Omental fat pad (tissue), 4 donors: Measurements from ENCODE around the gene FAM167B. TPM values are rescaled to one million over a fixed set of nuclear protein-coding genes. Genes with fewer than 3 reads are reported as not detected.

Experiments
- ATAC-seq: fragments of 150-250 bp; one replicate; pipeline ENCODE4 v1.9.1; 2016; ENCODE audit warnings: mild to moderate bottlenecking, moderate library complexity; ENCODE audit not compliant: low FRiP score
- DNase-seq: peaks from one replicate; pipeline ENCODE4 v3.0.0-alpha.2; 2019; ENCODE audit warnings: low spot score
- total RNA-seq, 4 donors: library from RNA; depleted of rRNA; stranded (reverse); fragments of >200 nt; gene quantifications; one replicate each; pipeline ENCODE4 v1.1.0, GENCODE V29; 2016
- TF ChIP-seq, protein P1 (sequence below), 3 donors: fragments of 450-650 bp; IDR thresholded peaks; one replicate each; pipeline ENCODE4 v1.5.1; 2016 to 2017; ENCODE audit warnings: antibody characterized with exemption in 3 of 3, mild to moderate bottlenecking in 3 of 3, moderate library complexity in 2 of 3

The FAM167B gene
- total RNA-seq, 4 donors from 2014 or later = 1.8 to 14.8 (median 3.8) TPM

DNA sequence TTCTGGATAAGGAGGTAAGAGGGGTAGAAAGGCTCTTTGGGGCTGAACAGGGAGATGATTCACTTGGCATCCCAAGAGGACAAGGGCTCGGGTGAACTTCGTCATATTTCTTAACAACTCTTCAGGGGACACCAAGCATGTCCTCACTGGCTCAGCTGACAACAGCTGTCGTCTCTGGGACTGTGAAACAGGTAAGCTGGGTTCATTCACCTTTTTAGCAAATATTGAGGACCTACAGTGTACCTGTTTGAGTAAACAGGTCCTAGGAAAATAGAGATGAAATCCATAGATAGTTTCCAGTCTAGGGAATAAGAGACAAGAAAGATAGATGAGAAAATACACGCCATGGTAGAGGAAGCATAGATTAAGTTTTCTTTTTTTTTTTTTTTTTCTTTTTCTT is 22.7 kb upstream of the FAM167B start:
- ATAC-seq (no peak), DNase-seq (no peak)
- TF ChIP-seq, protein P1, sequence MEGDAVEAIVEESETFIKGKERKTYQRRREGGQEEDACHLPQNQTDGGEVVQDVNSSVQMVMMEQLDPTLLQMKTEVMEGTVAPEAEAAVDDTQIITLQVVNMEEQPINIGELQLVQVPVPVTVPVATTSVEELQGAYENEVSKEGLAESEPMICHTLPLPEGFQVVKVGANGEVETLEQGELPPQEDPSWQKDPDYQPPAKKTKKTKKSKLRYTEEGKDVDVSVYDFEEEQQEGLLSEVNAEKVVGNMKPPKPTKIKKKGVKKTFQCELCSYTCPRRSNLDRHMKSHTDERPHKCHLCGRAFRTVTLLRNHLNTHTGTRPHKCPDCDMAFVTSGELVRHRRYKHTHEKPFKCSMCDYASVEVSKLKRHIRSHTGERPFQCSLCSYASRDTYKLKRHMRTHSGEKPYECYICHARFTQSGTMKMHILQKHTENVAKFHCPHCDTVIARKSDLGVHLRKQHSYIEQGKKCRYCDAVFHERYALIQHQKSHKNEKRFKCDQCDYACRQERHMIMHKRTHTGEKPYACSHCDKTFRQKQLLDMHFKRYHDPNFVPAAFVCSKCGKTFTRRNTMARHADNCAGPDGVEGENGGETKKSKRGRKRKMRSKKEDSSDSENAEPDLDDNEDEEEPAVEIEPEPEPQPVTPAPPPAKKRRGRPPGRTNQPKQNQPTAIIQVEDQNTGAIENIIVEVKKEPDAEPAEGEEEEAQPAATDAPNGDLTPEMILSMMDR (IDR thresholded peaks at IDR 0.05) = no peak

DNA sequence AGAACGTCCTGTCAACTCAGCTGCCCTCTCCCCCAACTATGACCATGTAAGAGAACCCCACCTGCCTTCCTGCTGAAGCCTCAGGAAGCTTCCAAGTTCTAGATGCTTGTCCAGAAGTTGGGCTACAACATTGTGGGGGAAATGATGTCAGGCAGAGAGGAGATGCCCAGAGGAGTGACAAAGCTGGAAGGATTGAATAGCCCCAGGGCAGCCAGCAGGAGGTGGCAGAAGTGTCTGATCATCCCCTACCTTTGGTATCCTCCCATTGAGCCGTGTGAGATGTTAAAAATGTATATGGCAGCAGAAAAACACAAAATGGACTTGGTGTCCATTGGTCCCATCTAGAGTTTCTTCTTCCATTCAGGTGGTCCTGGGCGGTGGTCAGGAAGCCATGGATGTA is 18.3 kb upstream of the FAM167B start:
- no peak for DNase-seq
- TF ChIP-seq, protein P1 (IDR thresholded peaks at IDR 0.05) = no peak
- ATAC-seq = no peak

- ATAC-seq = no peak
- TF ChIP-seq, protein P1 (IDR thresholded peaks at IDR 0.05) = no peak
- no peak for DNase-seq
Measured at GRCh38 chr1:32231843-32232432, 15.1 kb upstream of the FAM167B start.

DNA sequence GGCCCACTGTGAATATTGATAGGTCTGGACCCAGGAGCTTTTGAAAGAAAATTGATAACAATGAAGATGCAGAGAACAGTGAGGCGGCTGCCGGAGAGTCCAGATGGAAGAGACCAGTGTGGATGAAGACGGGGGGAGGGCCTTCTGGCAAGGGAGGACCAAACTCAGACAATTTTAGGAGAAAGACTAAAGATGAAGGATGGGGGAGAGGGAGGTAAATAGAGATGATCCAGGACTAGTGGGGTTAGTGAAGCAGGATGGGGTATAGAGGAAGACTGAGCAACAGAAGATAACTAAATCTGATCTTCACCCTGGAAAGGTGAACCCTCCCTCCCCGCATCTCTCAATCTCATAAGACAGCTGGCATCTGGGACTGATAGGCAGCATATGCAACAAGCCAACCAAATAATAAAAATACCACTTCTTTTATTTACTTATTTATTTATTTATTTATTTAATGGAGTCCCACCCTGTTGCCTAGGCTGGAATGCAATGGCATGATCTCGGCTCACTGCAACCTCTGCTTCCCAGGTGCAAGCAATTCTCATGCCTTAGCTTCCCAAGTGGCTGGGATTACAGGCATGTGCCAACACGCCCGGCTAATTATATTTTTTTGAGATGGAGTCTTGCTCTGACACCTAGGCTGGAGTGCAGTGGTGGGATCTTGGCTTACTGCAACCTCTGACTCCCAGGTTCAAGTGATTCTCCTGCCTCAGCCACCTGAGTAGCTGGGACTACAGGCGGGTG is 14.3 kb upstream of the FAM167B start:
- TF ChIP-seq, protein P1 (IDR thresholded peaks at IDR 0.05) = no peak
- ATAC-seq = no peak
- no peak for DNase-seq

- TF ChIP-seq, protein P1 (IDR thresholded peaks at IDR 0.05) = no peak
- DNase-seq (no peak), ATAC-seq (no peak)
Measured at GRCh38 chr1:32234792-32235191, 12.2 kb upstream of the FAM167B start.

- no peak for ATAC-seq
- TF ChIP-seq, protein P1 (IDR thresholded peaks at IDR 0.05) = no peak
Measured at GRCh38 chr1:32239337-32239736, 7.7 kb upstream of the FAM167B start.

GRCh38 chr1:32239790-32240139 is 7.3 kb upstream of the FAM167B start:
- ATAC-seq (no peak), DNase-seq (no peak)
- TF ChIP-seq, protein P1 (IDR thresholded peaks at IDR 0.05) = no peak

More at GRCh38 chr1:32239337-32239736, 7.7 kb upstream of the FAM167B start:
- no peak for DNase-seq
